Trophoblast cell (in vitro differentiated cells and primary cell): ENCODE results near the gene RNF144B.

ENCODE experiments used
- DNase-seq, 2 donors: peaks; one replicate each; pipeline ENCODE4 v3.0.0-alpha.2; 2016
- H2AFZ ChIP-seq: 2 replicates; pipeline ENCODE4 v1.6.1; 2013; ENCODE audit warnings: low read length, moderate library complexity, mild to moderate bottlenecking; ENCODE audit not compliant: insufficient read depth, poor library complexity
- H2AK5ac ChIP-seq: 2 replicates; pipeline ENCODE4 v1.6.1; 2013; ENCODE audit warnings: mild to moderate bottlenecking, low read length
- H2BK120ac ChIP-seq: 2 replicates; pipeline ENCODE4 v1.6.1; 2013; ENCODE audit warnings: low read length, mild to moderate bottlenecking, moderate library complexity; ENCODE audit not compliant: insufficient read depth, poor library complexity
- H2BK12ac ChIP-seq: 2 replicates; pipeline ENCODE4 v1.6.1; 2013; ENCODE audit warnings: mild to moderate bottlenecking, low read length, moderate library complexity
- H2BK5ac ChIP-seq: 2 replicates; pipeline ENCODE4 v1.6.1; 2013; ENCODE audit warnings: low read length, low read depth, moderate library complexity, mild to moderate bottlenecking; ENCODE audit not compliant: poor library complexity
- H3K14ac ChIP-seq: 2 replicates; pipeline ENCODE4 v1.6.1; 2013; ENCODE audit warnings: mild to moderate bottlenecking, low read length
- H3K18ac ChIP-seq: 2 replicates; pipeline ENCODE4 v1.6.1; 2013; ENCODE audit warnings: mild to moderate bottlenecking, low read length
- H3K23ac ChIP-seq: 2 replicates; pipeline ENCODE4 v1.6.1; 2013; ENCODE audit warnings: low read length
- H3K27ac ChIP-seq: 2 replicates; pipeline ENCODE4 v1.5.1; 2013; ENCODE audit warnings: low read depth, mild to moderate bottlenecking, inconsistent platforms, low read length, moderate library complexity
- H3K27me3 ChIP-seq: 2 replicates; pipeline ENCODE4 v1.6.1; 2013; ENCODE audit warnings: inconsistent platforms, mild to moderate bottlenecking, low read length, moderate library complexity; ENCODE audit not compliant: insufficient read depth
- H3K36me3 ChIP-seq, 2 experiments: 1 replicate in 1 of 2; 2 replicates in 1 of 2; pipeline ENCODE4 v1.6.1; 2013; ENCODE audit warnings: low read length in 2 of 2, mild to moderate bottlenecking in 2 of 2, moderate library complexity in 1 of 2; ENCODE audit not compliant: insufficient read depth in 2 of 2, control insufficient read depth in 1 of 2
- H3K4ac ChIP-seq: 2 replicates; pipeline ENCODE4 v1.6.1; 2013; ENCODE audit warnings: low read depth, mild to moderate bottlenecking, low read length, moderate library complexity
- H3K4me1 ChIP-seq, 2 experiments: 1 replicate in 1 of 2; 2 replicates in 1 of 2; pipeline ENCODE4 v1.6.1; 2013; ENCODE audit warnings: low read length in 2 of 2, mild to moderate bottlenecking in 2 of 2, moderate library complexity in 1 of 2; ENCODE audit not compliant: insufficient read depth in 2 of 2, control insufficient read depth in 1 of 2
- H3K4me2 ChIP-seq: 2 replicates; pipeline ENCODE4 v1.6.1; 2013; ENCODE audit warnings: inconsistent platforms, mild to moderate bottlenecking, low read length, moderate library complexity
- H3K4me3 ChIP-seq: 2 replicates; pipeline ENCODE4 v1.5.1; 2013; ENCODE audit warnings: mild to moderate bottlenecking, low read depth, low read length, inconsistent platforms
- H3K79me1 ChIP-seq: one replicate; pipeline ENCODE4 v1.6.1; 2013; ENCODE audit warnings: low read length
- H3K79me2 ChIP-seq: 2 replicates; pipeline ENCODE4 v1.6.1; 2013; ENCODE audit warnings: low read length, mild to moderate bottlenecking; ENCODE audit not compliant: control insufficient read depth, insufficient read depth, poor library complexity
- H3K9ac ChIP-seq: 2 replicates; pipeline ENCODE4 v1.6.1; 2013; ENCODE audit warnings: mild to moderate bottlenecking, low read length
- H3K9me3 ChIP-seq: 2 replicates; pipeline ENCODE4 v1.6.1; 2013; ENCODE audit warnings: low read depth, mild to moderate bottlenecking, control low read depth, inconsistent platforms, low read length; ENCODE audit not compliant: insufficient read depth
- H4K12ac ChIP-seq: 2 replicates; pipeline ENCODE4 v1.6.1; 2013; ENCODE audit warnings: low read depth, mild to moderate bottlenecking, low read length, moderate library complexity
- H4K8ac ChIP-seq: 2 replicates; pipeline ENCODE4 v1.6.1; 2013; ENCODE audit warnings: low read depth, mild to moderate bottlenecking, low read length, moderate library complexity
- H4K91ac ChIP-seq: one replicate; pipeline ENCODE4 v1.6.1; 2013; ENCODE audit warnings: low read depth, mild to moderate bottlenecking, low read length, moderate library complexity
- WGBS: extraction: QIAGEN DNeasy Blood & Tissue Kit; methylation state at CpG from one replicate; pipeline ENCODE4 v1.1.7; 2013; ENCODE audit warnings: missing lambda C conversion rate; ENCODE audit not compliant: insufficient read length, insufficient coverage; ENCODE audit errors: extremely low coverage; 5-methylcytosine and 5-hydroxymethylcytosine counted together

Gene RNF144B

DNA sequence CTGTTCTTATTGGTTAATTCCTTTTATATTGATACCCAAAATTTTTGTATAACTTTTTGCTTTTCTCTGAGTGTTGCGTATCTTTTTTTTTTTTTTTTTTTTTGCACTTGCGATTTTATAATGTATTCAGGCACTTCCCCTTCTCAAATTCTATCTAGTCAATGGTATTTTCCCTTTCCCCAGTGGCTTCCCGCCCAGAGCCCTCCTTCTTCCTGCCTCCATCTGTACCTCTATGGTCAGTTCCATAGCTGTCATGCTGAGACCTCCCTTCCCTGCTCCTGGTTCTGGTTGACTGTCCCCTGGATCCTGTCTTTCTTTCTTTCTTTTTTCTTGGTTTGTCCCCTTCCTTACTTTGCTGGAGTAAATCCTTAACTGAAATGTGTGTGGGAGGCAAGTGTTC is 94.7 kb downstream of the RNF144B start:
- H3K27me3 ChIP-seq, result no peaks in the 10 kb centered on the region
- WGBS, result no CpG with 5 or more reads among the region's 3 CpGs
- DNase-seq, result no peak
- no peak overlapping the region for H2AK5ac ChIP-seq
- no peak overlapping the region for H2BK120ac ChIP-seq
- no peak overlapping the region for H2BK12ac ChIP-seq
- H2AFZ ChIP-seq, result no peak overlapping the region
- H3K4me3 ChIP-seq, result no peak overlapping the region
- H4K8ac ChIP-seq, result no peak overlapping the region
- no peaks in the 10 kb centered on the region for H3K79me1 ChIP-seq
- no peaks in the 10 kb centered on the region for H3K79me2 ChIP-seq
- no peak overlapping the region for H3K4ac ChIP-seq
- H3K18ac ChIP-seq, result no peak overlapping the region
- H3K27ac ChIP-seq, result no peak overlapping the region
- no peak overlapping the region for H3K9ac ChIP-seq
- H4K91ac ChIP-seq, result no peak overlapping the region
- no peak overlapping the region for H4K12ac ChIP-seq
- no peak overlapping the region for H3K4me2 ChIP-seq
- H3K9me3 ChIP-seq, result no peaks in the 10 kb centered on the region
- no peak overlapping the region for H3K14ac ChIP-seq
- H3K23ac ChIP-seq, result no peak overlapping the region
- H3K4me1 ChIP-seq, result no peaks in the 10 kb centered on the region
- no peaks in the 10 kb centered on the region for H3K36me3 ChIP-seq
- no peak overlapping the region for H2BK5ac ChIP-seq

DNA sequence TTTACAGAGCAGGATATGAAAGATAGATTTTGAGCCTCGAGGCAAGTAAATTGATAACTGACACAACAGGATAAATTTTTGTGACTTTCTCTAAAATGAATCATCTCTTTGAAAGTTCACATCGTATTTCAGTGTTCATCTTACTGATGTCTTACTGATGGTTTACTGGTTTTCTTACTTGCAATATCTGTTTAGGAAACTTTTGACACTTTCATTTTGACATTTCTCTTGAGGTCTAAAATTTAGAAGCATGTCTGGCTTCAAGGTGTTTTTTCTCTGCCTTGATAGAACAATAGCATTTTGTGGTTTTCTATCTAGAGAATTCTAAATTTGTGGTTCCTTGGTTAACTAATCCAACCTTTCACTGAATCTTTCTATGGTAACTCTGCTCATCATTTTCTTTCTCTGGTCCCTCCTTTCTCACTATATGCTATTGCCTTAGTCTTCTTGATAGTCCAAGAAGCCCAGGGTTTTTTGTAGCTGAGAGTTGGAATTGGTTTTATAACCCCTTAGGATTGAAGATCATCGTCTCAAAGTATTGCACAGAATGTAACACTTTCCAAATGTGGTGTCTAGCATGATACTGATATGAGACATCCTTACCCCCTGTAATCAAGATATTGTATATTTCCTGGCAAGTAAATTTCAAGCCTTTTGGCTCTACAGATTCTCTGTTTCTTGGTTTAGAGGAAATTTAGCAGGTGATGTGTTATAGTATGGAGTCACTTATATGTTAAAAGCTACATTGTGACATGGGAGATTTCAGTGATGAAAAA is 98.7 kb downstream of the RNF144B start:
- Histone ChIP-seq H3K36me3 (no peaks in the 10 kb centered on the region), H2BK120ac (no peak overlapping the region)
- no CpG with 5 or more reads among the region's 3 CpGs for WGBS

DNA sequence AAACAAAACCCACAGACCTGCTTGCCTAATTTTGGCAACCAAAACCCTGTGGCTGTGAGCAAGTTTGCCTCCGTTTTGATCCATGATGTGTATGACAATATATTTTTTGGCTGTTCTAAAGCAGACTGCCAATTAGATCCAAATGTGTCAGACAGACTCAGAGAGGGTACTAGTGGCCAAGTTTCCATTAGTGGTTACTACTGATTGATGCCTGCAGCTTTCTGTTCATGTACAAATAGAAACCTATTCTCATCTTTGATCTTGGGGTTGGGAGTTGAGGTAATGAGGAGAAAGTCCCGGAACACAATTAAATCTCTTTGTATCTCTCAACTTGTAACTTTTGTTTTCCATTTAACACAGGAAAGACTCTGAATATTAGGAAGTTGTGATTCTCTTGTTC is 100.9 kb downstream of the RNF144B start:
- no peak overlapping the region for H3K9ac ChIP-seq
- H2AFZ ChIP-seq, result no peak overlapping the region
- no peaks in the 10 kb centered on the region for H3K79me1 ChIP-seq
- H3K4ac ChIP-seq, result no peak overlapping the region
- H3K4me3 ChIP-seq, result no peak overlapping the region
- H3K4me2 ChIP-seq, result no peak overlapping the region
- H4K91ac ChIP-seq, result no peak overlapping the region
- no peak overlapping the region for H2BK12ac ChIP-seq
- no peaks in the 10 kb centered on the region for H3K27me3 ChIP-seq
- no peak overlapping the region for H3K14ac ChIP-seq
- no peaks in the 10 kb centered on the region for H3K9me3 ChIP-seq
- no peak overlapping the region for H3K27ac ChIP-seq
- H3K23ac ChIP-seq, result no peak overlapping the region
- H2BK5ac ChIP-seq, result no peak overlapping the region
- no peak overlapping the region for H2BK120ac ChIP-seq
- H3K4me1 ChIP-seq, result peaks cover 3% of the 10 kb centered on the region in 2 experiments
- H4K12ac ChIP-seq, result no peak overlapping the region
- H3K18ac ChIP-seq, result no peak overlapping the region
- H3K36me3 ChIP-seq, result no peaks in the 10 kb centered on the region
- no peaks in the 10 kb centered on the region for H3K79me2 ChIP-seq
- WGBS, result no CpG with 5 or more reads among the region's 2 CpGs
- H2AK5ac ChIP-seq, result no peak overlapping the region
- no peak for DNase-seq
- H4K8ac ChIP-seq, result no peak overlapping the region

More for the DNA sequence above, 98.7 kb downstream of the RNF144B start:
- no peak overlapping the region for H3K4me2 ChIP-seq
- H3K27me3 ChIP-seq, result no peaks in the 10 kb centered on the region
- no peak overlapping the region for H3K27ac ChIP-seq
- H4K8ac ChIP-seq, result no peak overlapping the region
- H3K9ac ChIP-seq, result no peak overlapping the region
- H3K4me1 ChIP-seq, result no peaks in the 10 kb centered on the region
- H4K12ac ChIP-seq, result no peak overlapping the region
- no peak overlapping the region for H2BK12ac ChIP-seq
- no peak overlapping the region for H2AK5ac ChIP-seq
- H3K23ac ChIP-seq, result no peak overlapping the region
- no peak for DNase-seq
- no peak overlapping the region for H4K91ac ChIP-seq
- H2BK5ac ChIP-seq, result no peak overlapping the region
- H3K4ac ChIP-seq, result no peak overlapping the region
- no peak overlapping the region for H3K14ac ChIP-seq
- H3K18ac ChIP-seq, result no peak overlapping the region
- H3K79me1 ChIP-seq, result no peaks in the 10 kb centered on the region
- H2AFZ ChIP-seq, result no peak overlapping the region
- H3K79me2 ChIP-seq, result no peaks in the 10 kb centered on the region
- H3K9me3 ChIP-seq, result no peaks in the 10 kb centered on the region
- no peak overlapping the region for H3K4me3 ChIP-seq

DNA sequence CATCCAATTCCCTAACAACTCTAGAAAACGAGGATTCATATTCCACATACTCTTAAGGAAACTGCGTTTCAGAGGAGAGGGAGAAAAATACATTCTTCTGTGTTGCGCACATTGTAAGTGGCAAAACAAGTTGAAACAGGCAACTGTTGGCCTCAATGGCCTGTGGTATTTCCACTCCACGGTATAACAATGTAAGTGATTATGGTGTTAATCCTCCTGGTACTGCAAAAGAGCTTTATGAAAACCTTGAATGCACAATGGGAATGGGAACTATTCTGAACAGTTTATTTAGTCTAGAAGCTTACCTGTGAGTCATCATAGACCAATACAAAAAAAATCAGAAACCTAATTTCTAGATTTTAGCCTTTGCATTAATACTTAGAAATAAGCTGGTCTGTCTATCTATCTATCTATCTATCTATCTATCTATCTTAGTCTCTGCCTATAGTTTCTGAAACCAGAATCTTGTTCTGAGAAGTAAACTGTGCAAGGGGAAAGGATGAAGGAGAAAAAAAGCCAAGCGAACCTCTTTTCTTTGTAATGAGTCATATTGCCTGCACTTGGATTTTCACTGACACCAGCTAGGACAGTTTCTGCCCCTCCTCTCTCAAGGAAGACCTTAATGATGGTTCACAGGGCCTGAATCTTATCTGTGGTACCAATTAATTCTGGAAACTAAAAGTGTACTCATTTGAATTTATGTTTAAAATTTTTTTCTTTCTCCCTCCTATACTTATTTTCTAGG is 101.5 kb downstream of the RNF144B start:
- WGBS, result no CpG with 5 or more reads among the region's 5 CpGs
- Histone ChIP-seq H2BK12ac (no peak overlapping the region), H4K91ac (no peak overlapping the region), H2AFZ (no peak overlapping the region), H3K79me2 (no peaks in the 10 kb centered on the region), H4K8ac (no peak overlapping the region), H3K9ac (no peak overlapping the region), H2BK120ac (no peak overlapping the region), H3K4me3 (no peak overlapping the region), H3K9me3 (no peaks in the 10 kb centered on the region), H3K27me3 (no peaks in the 10 kb centered on the region), H2BK5ac (no peak overlapping the region), H3K4me2 (no peak overlapping the region), H3K79me1 (no peaks in the 10 kb centered on the region), H3K23ac (no peak overlapping the region), H2AK5ac (no peak overlapping the region), H3K14ac (no peak overlapping the region), H3K4ac (no peak overlapping the region), H3K27ac (no peak overlapping the region), H3K4me1 (peaks cover 3 to 5% of the 10 kb centered on the region in 2 experiments), H4K12ac (no peak overlapping the region), H3K36me3 (no peaks in the 10 kb centered on the region), H3K18ac (no peak overlapping the region)
- DNase-seq, result peak in 1 of 2 donors; percentile 33
